ENCODE results near the gene MVK.

GRCh38 chr12:109572506-109572845, 1.1 kb upstream of the MVK start:
- no peak for TF ChIP-seq EZH2 (IDR thresholded peaks at IDR 0.05; ENCODE audit: borderline replicate concordance)
- TF ChIP-seq EZH2phosphoT487 (IDR thresholded peaks at IDR 0.05; ENCODE audit: low read depth, severe bottlenecking, unreplicated experiment), result no peak
- no peak for TF ChIP-seq CTCF (IDR thresholded peaks at IDR 0.05; ENCODE audit: poor library complexity)
